GM23338 (cell line): ENCODE results near the gene NR5A2. TPM values are rescaled to one million over a fixed set of nuclear protein-coding genes. Genes with fewer than 3 reads are reported as not detected.

Source experiments
- ATAC-seq: fragments of 200-7000 bp; cut with Tn5 transposase; 3 replicates; pipeline ENCODE4 v1.9.1; 2020
- DNase-seq: peaks from one replicate; pipeline ENCODE4 v3.0.0-alpha.2; 2015; ENCODE audit warnings: low spot score
- H2AFZ ChIP-seq: fragments of 200-600 bp; sonication (generic); 2 replicates; pipeline ENCODE4 v1.8.0; 2016; ENCODE audit warnings: antibody characterized with exemption, mild to moderate bottlenecking, moderate library complexity
- H3F3A ChIP-seq: fragments of 200-600 bp; sonication (generic); replicated peaks from 2 replicates; pipeline ENCODE4 v1.8.0; 2017; ENCODE audit warnings: antibody characterized with exemption, mixed run types, low read depth
- H3K27ac ChIP-seq: fragments of 200-600 bp; sonication (generic); 2 replicates; pipeline ENCODE4 v1.6.1; 2016; ENCODE audit warnings: low read depth
- H3K27me3 ChIP-seq: fragments of 200-600 bp; sonication (generic); 2 replicates; pipeline ENCODE4 v1.8.0; 2016; ENCODE audit warnings: mild to moderate bottlenecking, mixed run types, moderate library complexity; ENCODE audit not compliant: insufficient read depth
- H3K36me3 ChIP-seq: fragments of 200-600 bp; sonication (generic); 2 replicates; pipeline ENCODE4 v1.8.0; 2016; ENCODE audit warnings: mild to moderate bottlenecking; ENCODE audit not compliant: insufficient read depth
- H3K4me1 ChIP-seq: fragments of 200-600 bp; sonication (generic); 2 replicates; pipeline ENCODE4 v1.8.0; 2016; ENCODE audit warnings: mild to moderate bottlenecking, moderate library complexity; ENCODE audit not compliant: insufficient read depth
- H3K4me2 ChIP-seq: fragments of 200-600 bp; sonication (generic); 2 replicates; pipeline ENCODE4 v1.7.1; 2017; ENCODE audit warnings: mixed run types
- H3K4me3 ChIP-seq: fragments of 200-600 bp; sonication (generic); 2 replicates; pipeline ENCODE4 v1.6.1; 2016; ENCODE audit warnings: mixed run types
- H3K79me2 ChIP-seq: fragments of 200-600 bp; sonication (generic); replicated peaks from 2 replicates; pipeline ENCODE4 v1.8.0; 2017; ENCODE audit warnings: mild to moderate bottlenecking; ENCODE audit not compliant: insufficient read depth
- H3K9me2 ChIP-seq: fragments of 200-600 bp; sonication (generic); 2 replicates; pipeline ENCODE4 v1.8.0; 2017; ENCODE audit not compliant: insufficient read depth
- H4K20me1 ChIP-seq: fragments of 200-600 bp; sonication (generic); replicated peaks from 2 replicates; pipeline ENCODE4 v1.8.0; 2017; ENCODE audit warnings: mild to moderate bottlenecking; ENCODE audit not compliant: insufficient read depth
- H3K27ac Mint-ChIP-seq: 2 replicates; pipeline ENCODE4 v1.8.0; 2020; ENCODE audit warnings: inconsistent platforms, mild to moderate bottlenecking, moderate library complexity, mixed read lengths
- H3K27me3 Mint-ChIP-seq: 3 replicates; pipeline ENCODE4 v1.8.0; 2022; ENCODE audit warnings: low read depth, mild to moderate bottlenecking, moderate library complexity, mixed read lengths, inconsistent platforms; ENCODE audit not compliant: insufficient read depth, poor library complexity
- H3K36me3 Mint-ChIP-seq: 3 replicates; pipeline ENCODE4 v1.8.0; 2021; ENCODE audit warnings: low read depth, mild to moderate bottlenecking, inconsistent platforms, moderate library complexity, mixed read lengths
- H3K4me1 Mint-ChIP-seq: 3 replicates; pipeline ENCODE4 v1.8.0; 2020; ENCODE audit warnings: mild to moderate bottlenecking, inconsistent platforms, mixed read lengths
- H3K4me3 Mint-ChIP-seq: 3 replicates; pipeline ENCODE4 v1.8.0; 2021; ENCODE audit warnings: moderate library complexity, mild to moderate bottlenecking, inconsistent platforms, mixed read lengths
- H3K9me3 Mint-ChIP-seq: 3 replicates; pipeline ENCODE4 v1.8.0; 2020; ENCODE audit warnings: moderate library complexity, mild to moderate bottlenecking, inconsistent platforms, mixed read lengths
- CREB1 ChIP-seq: fragments of 250-450 bp; sonication (Bioruptor Pico); IDR thresholded peaks from 2 replicates; pipeline ENCODE4 v1.5.0; 2020; ENCODE audit warnings: low read depth, mild to moderate bottlenecking, moderate library complexity
- EZH2 ChIP-seq: fragments of 200-600 bp; sonication (generic); IDR thresholded peaks from one replicate; pipeline ENCODE4 v1.8.0; 2017; ENCODE audit warnings: antibody characterized with exemption, mild to moderate bottlenecking, low read depth; ENCODE audit not compliant: unreplicated experiment
- EZH2phosphoT487 ChIP-seq: fragments of 200-600 bp; sonication (generic); IDR thresholded peaks from one replicate; pipeline ENCODE4 v1.8.1; 2018; ENCODE audit warnings: antibody characterized with exemption; ENCODE audit not compliant: unreplicated experiment
- JUNB ChIP-seq: IDR thresholded peaks from one replicate; pipeline ENCODE4 v1.6.1; 2016; ENCODE audit warnings: antibody characterized with exemption; ENCODE audit not compliant: unreplicated experiment
- POLR2AphosphoS5 ChIP-seq: IDR thresholded peaks from 2 replicates; pipeline ENCODE4 v1.6.1; 2016; ENCODE audit warnings: antibody characterized with exemption, low read depth
- REST ChIP-seq: IDR thresholded peaks from one replicate; pipeline ENCODE4 v1.6.1; 2018; ENCODE audit warnings: antibody characterized with exemption; ENCODE audit not compliant: unreplicated experiment
- STAT1 ChIP-seq: IDR thresholded peaks from one replicate; pipeline ENCODE4 v1.6.1; 2016; ENCODE audit warnings: antibody characterized with exemption; ENCODE audit not compliant: unreplicated experiment
- ZNF331 ChIP-seq: fragments of 250-450 bp; sonication (Bioruptor Pico); IDR thresholded peaks from 2 replicates; pipeline ENCODE4 v1.5.0; 2020; ENCODE audit warnings: low read depth, mild to moderate bottlenecking, moderate library complexity
- ZNF462 ChIP-seq: fragments of 250-450 bp; sonication (Bioruptor Pico); IDR thresholded peaks from 2 replicates; pipeline ENCODE4 v1.5.0; 2020; ENCODE audit warnings: mild to moderate bottlenecking, moderate library complexity
- polyA plus RNA-seq: library from polyadenylated mRNA; unstranded; fragments of >200 nt; fragmentation: Nextera tagmentation; extraction: Ambion mirVana; gene quantifications from 2 replicates; pipeline ENCODE4 v1.2.1, GENCODE V29; 2016
- total RNA-seq: library from RNA; depleted of rRNA; stranded (reverse); fragments of >200 nt; shearing (Covaris generic); gene quantifications from 2 replicates; pipeline ENCODE4 v1.2.3, GENCODE V29; 2014
- TF ChIP-seq, protein P1 (sequence below), 2 experiments: fragments of 200-600 bp in 1 of 2; sonication (generic) in 1 of 2; conservative IDR thresholded peaks; 2 replicates each; pipeline versions ENCODE4 v1.5.1 to v1.6.1; 2016 to 2017; ENCODE audit warnings: antibody characterized with exemption in 2 of 2, low read depth in 2 of 2, mild to moderate bottlenecking in 2 of 2, moderate library complexity in 1 of 2

Gene NR5A2
- total and polyA plus RNA-seq, 2 experiments from 2014 or later, result 4.4 to 13.1 TPM

- TF ChIP-seq, protein P1, sequence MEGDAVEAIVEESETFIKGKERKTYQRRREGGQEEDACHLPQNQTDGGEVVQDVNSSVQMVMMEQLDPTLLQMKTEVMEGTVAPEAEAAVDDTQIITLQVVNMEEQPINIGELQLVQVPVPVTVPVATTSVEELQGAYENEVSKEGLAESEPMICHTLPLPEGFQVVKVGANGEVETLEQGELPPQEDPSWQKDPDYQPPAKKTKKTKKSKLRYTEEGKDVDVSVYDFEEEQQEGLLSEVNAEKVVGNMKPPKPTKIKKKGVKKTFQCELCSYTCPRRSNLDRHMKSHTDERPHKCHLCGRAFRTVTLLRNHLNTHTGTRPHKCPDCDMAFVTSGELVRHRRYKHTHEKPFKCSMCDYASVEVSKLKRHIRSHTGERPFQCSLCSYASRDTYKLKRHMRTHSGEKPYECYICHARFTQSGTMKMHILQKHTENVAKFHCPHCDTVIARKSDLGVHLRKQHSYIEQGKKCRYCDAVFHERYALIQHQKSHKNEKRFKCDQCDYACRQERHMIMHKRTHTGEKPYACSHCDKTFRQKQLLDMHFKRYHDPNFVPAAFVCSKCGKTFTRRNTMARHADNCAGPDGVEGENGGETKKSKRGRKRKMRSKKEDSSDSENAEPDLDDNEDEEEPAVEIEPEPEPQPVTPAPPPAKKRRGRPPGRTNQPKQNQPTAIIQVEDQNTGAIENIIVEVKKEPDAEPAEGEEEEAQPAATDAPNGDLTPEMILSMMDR (conservative IDR thresholded peaks at IDR 0.05; ENCODE audit: low read depth in 2 of 2), result no peak
Measured at GRCh38 chr1:200042552-200043335, 15.2 kb downstream of the NR5A2 start (continued).

DNA sequence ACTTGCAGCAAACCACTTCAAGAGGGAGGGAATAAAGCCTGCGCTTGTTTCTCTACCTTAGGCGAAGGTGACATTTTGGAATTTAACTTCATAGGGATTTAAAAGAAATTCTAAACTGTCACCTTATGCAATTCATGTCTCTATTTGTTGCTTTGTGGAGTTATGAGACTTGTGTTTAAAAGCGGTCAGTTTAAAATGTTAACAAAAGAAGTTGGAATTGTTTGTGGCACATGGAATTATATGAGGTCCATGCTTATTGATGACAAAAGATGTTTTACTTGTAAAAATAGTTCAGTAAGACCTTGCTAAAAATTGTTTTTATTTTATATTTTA, 15.8 kb downstream of the NR5A2 start:
- Histone ChIP-seq H3K4me1 (peaks cover 44% of the 10 kb centered on the region), H2AFZ (no peak overlapping the region), H4K20me1 (no peaks in the 10 kb centered on the region), H3K4me2 (peak overlapping the region; percentile 90), H3K9me2 (no peaks in the 10 kb centered on the region), H3K79me2 (0 out of 2 replicates have a peak, but pooled peaks cover 13% of the 10 kb centered on the region), H3K27me3 (peaks cover 64% of the 10 kb centered on the region), H3K36me3 (no peaks in the 10 kb centered on the region), H3K27ac (no peak overlapping the region), H3K4me3 (peak overlapping the region; percentile 93), H3F3A (peaks cover 9% of the 10 kb centered on the region)
- ATAC-seq (no peak), DNase-seq (no peak)
- Mint-ChIP-seq H3K27me3 (peaks cover 54% of the 10 kb centered on the region), H3K9me3 (no peaks in the 10 kb centered on the region), H3K4me1 (peaks cover 43% of the 10 kb centered on the region), H3K4me3 (no peak overlapping the region; the same call in none of the 3 replicates), H3K27ac (no peak overlapping the region), H3K36me3 (no peaks in the 10 kb centered on the region; the same call in 2 of the 3 replicates)
- TF ChIP-seq REST (no peak), EZH2phosphoT487 (no peak), ZNF462 (CRISPR knock-in tag) (no peak), ZNF331 (CRISPR knock-in tag) (no peak), EZH2 (no peak), POLR2AphosphoS5 (no peak), STAT1 (no peak), JUNB (no peak), CREB1 (CRISPR knock-in tag) (no peak)
- TF ChIP-seq, protein P1 (conservative IDR thresholded peaks at IDR 0.05; ENCODE audit: low read depth in 2 of 2), result no peak
